K562 (cell line): ENCODE results near the gene GALM. TPM values are rescaled to one million over a fixed set of nuclear protein-coding genes. Genes with fewer than 3 reads are reported as not detected.
A peak's percentile ranks its signal among the peaks of the same experiment; 100 is the strongest.

Source experiments
- ARID3A ChIP-seq: IDR thresholded peaks from 2 replicates; pipeline ENCODE4 v1.6.1; 2012; ENCODE audit warnings: low read depth, low read length, improper control_type of control experiment, borderline replicate concordance
- C11orf30 ChIP-seq: fragments of 450-650 bp; IDR thresholded peaks from 2 replicates; pipeline ENCODE4 v1.6.1; 2016; ENCODE audit warnings: low read depth, mild to moderate bottlenecking
- HCFC1 ChIP-seq: IDR thresholded peaks from 2 replicates; pipeline ENCODE4 v1.6.1; 2012; ENCODE audit warnings: low read depth, low read length, improper control_type of control experiment
- MGA ChIP-seq: fragments of 450-650 bp; IDR thresholded peaks from 2 replicates; pipeline ENCODE4 v1.6.1; 2016; ENCODE audit warnings: mild to moderate bottlenecking, moderate library complexity
- NCOA6 ChIP-seq: fragments of 450-650 bp; IDR thresholded peaks from 2 replicates; pipeline ENCODE4 v1.6.1; 2017; ENCODE audit warnings: mild to moderate bottlenecking
- NKRF ChIP-seq: fragments of 450-650 bp; IDR thresholded peaks from 2 replicates; pipeline ENCODE4 v1.6.1; 2016; ENCODE audit warnings: borderline replicate concordance
- POLR2AphosphoS5 ChIP-seq: IDR thresholded peaks from 2 replicates; pipeline ENCODE4 v1.6.1; 2011; ENCODE audit warnings: mild to moderate bottlenecking, low read depth, low read length, moderate library complexity; ENCODE audit not compliant: control insufficient read depth, insufficient read depth
- TCF15 ChIP-seq: fragments of 250-450 bp; sonication (Bioruptor Pico); IDR thresholded peaks from 2 replicates; pipeline ENCODE4 v1.8.0; 2022; ENCODE audit warnings: moderate library complexity, mild to moderate bottlenecking, inconsistent platforms
- polyA plus RNA-seq, 8 experiments: library from polyadenylated mRNA; depleted of rRNA in 4 of 8; stranded (reverse) in 5 of 8; unstranded in 3 of 8; fragments of >200 nt; fragmentation: Nextera tagmentation in 2 of 8; fragmentation: Illumina TruSeq in 1 of 8; extraction: Ambion mirVana in 2 of 8; extraction: Trizol in 1 of 8; gene quantifications; 2 replicates each; pipeline versions ENCODE4 v1.2.1 to v1.2.3, GENCODE V29; 2011 to 2014; ENCODE audit warnings: inconsistent platforms in 1 of 8, missing spikeins in 1 of 8
- total RNA-seq, 7 experiments: library from RNA; depleted of rRNA in 6 of 7; stranded (reverse); fragments of >200 nt in 6 of 7; fragmentation: Illumina TruSeq in 2 of 7; extraction: Trizol in 2 of 7; gene quantifications; 2 replicates each; pipeline versions ENCODE4 v1.2.1 to v1.2.3, GENCODE V29; 2011 to 2021; ENCODE audit warnings: low replicate concordance in 1 of 7

Gene GALM
- total and polyA plus RNA-seq, 9 of the 15 experiments (the other 6 are each of a cell fraction or from before 2014, with no cell fraction given) = 22.1 to 51.7 (median 27.9) TPM

GRCh38 chr2:38643683-38644511, 22.0 kb upstream of the GALM start (continued):
- TF ChIP-seq POLR2AphosphoS5 = peak; percentile 88
- peak; percentile 61; the same call in 1 of the 2 replicates for TF ChIP-seq ARID3A
- peak; percentile 13; the same call in 1 of the 2 replicates for TF ChIP-seq C11orf30
- 0 out of 2 replicates have a peak, but pooled peaks have one; percentile 24 for TF ChIP-seq HCFC1
- TF ChIP-seq TCF15 (CRISPR knock-in tag) = peak; percentile 38; the same call in 1 of the 2 replicates
- TF ChIP-seq MGA = peak; percentile 79
- 0 out of 2 replicates have a peak, but pooled peaks have one; percentile 35 for TF ChIP-seq NKRF
- TF ChIP-seq NCOA6 = peak; percentile 25; the same call in 1 of the 2 replicates
